GM18870 (cell line): ENCODE measurements around the gene CACNA2D4.

Source experiments
- ATAC-seq: cut with Tn5 transposase; IDR thresholded peaks from one replicate; pipeline ENCODE4 v1.9.1; 2021; ENCODE audit warnings: moderate library complexity; ENCODE audit not compliant: unreplicated experiment

The CACNA2D4 gene

GRCh38 chr12:1890810-1891209 lies 27.6 kb downstream of the CACNA2D4 start:
- ATAC-seq: no peak

GRCh38 chr12:1890119-1890703 lies 28.2 kb downstream of the CACNA2D4 start:
- ATAC-seq: no peak

- no peak for ATAC-seq
These were observed 29.5 kb downstream of the CACNA2D4 start for GRCh38 chr12:1888923-1889322.

GRCh38 chr12:1886396-1887008 lies 31.9 kb downstream of the CACNA2D4 start:
- ATAC-seq: no peak

GRCh38 chr12:1885599-1886245 lies 32.7 kb downstream of the CACNA2D4 start:
- ATAC-seq: no peak

GRCh38 chr12:1885082-1885596 lies 33.3 kb downstream of the CACNA2D4 start:
- ATAC-seq: no peak

GRCh38 chr12:1884651-1885050 lies 33.8 kb downstream of the CACNA2D4 start:
- ATAC-seq: no peak

- ATAC-seq: no peak
These were observed 34.9 kb downstream of the CACNA2D4 start for GRCh38 chr12:1883513-1883912.

GRCh38 chr12:1882850-1883470 lies 35.5 kb downstream of the CACNA2D4 start:
- no peak for ATAC-seq

GRCh38 chr12:1882405-1882804 lies 36.0 kb downstream of the CACNA2D4 start:
- ATAC-seq: no peak

- no peak for ATAC-seq
These were observed 36.5 kb downstream of the CACNA2D4 start for GRCh38 chr12:1881936-1882335.

GRCh38 chr12:1881301-1881700 lies 37.2 kb downstream of the CACNA2D4 start:
- ATAC-seq: no peak

GRCh38 chr12:1880876-1881275 lies 37.6 kb downstream of the CACNA2D4 start:
- ATAC-seq: no peak

- ATAC-seq: no peak
These were observed 38.2 kb downstream of the CACNA2D4 start for GRCh38 chr12:1880153-1880845.

GRCh38 chr12:1879633-1880032 lies 38.8 kb downstream of the CACNA2D4 start:
- no peak for ATAC-seq

- no peak for ATAC-seq
These were observed 39.8 kb downstream of the CACNA2D4 start for GRCh38 chr12:1878695-1879094.

GRCh38 chr12:1878214-1878613 lies 40.2 kb downstream of the CACNA2D4 start:
- no peak for ATAC-seq

GRCh38 chr12:1877169-1877878 lies 41.1 kb downstream of the CACNA2D4 start:
- ATAC-seq: no peak

GRCh38 chr12:1876086-1876485 lies 42.4 kb downstream of the CACNA2D4 start:
- ATAC-seq: no peak

GRCh38 chr12:1875608-1876007 lies 42.8 kb downstream of the CACNA2D4 start:
- no peak for ATAC-seq
